GM12891 (cell line): ENCODE data around the gene MYBPHL.

Experiments
- POLR2A ChIP-seq: IDR thresholded peaks from 2 replicates; pipeline ENCODE4 v1.6.1; 2011; ENCODE audit warnings: low read depth, low read length, control low read depth
- POLR2AphosphoS5 ChIP-seq: IDR thresholded peaks from 2 replicates; pipeline ENCODE4 v1.6.1; 2011; ENCODE audit warnings: low read depth, low read length, control low read depth
- TAF1 ChIP-seq: IDR thresholded peaks from 2 replicates; pipeline ENCODE4 v1.6.1; 2011; ENCODE audit warnings: low read depth, low read length, control low read depth

- TF ChIP-seq POLR2AphosphoS5: no peak
- TF ChIP-seq POLR2A: no peak
- no peak for TF ChIP-seq TAF1
Observed at GRCh38 chr1:109298666-109299557, 7.9 kb downstream of the MYBPHL start.
